HepG2 (cell line): ENCODE measurements around the gene SCYGR6. TPM values are rescaled to one million over a fixed set of nuclear protein-coding genes. Genes with fewer than 3 reads are reported as not detected.

Source experiments
- ASH2L ChIP-seq: fragments of 300-600, 200-600 bp; sonication (generic); IDR thresholded peaks from 2 replicates; pipeline ENCODE4 v1.7.0; 2017; ENCODE audit warnings: low read depth, mild to moderate bottlenecking, moderate library complexity, mixed read lengths, low read length; ENCODE audit not compliant: insufficient read length
- ATRX ChIP-seq: sonication (generic); formaldehyde crosslinking; IDR thresholded peaks from 2 replicates; pipeline ENCODE4 v1.4.0; 2020; ENCODE audit warnings: missing genetic modification reagents, borderline replicate concordance
- CREB1 ChIP-seq, 2 experiments: fragments of 450-650 bp in 1 of 2; IDR thresholded peaks; 2 replicates each; pipeline ENCODE4 v1.6.1; 2016 to 2017; ENCODE audit warnings: control low read depth in 1 of 2, mild to moderate bottlenecking in 1 of 2, missing compliant biosample characterization in 1 of 2, missing genetic modification characterization in 1 of 2
- E2F1 ChIP-seq: sonication (generic); formaldehyde crosslinking; IDR thresholded peaks from 2 replicates; pipeline ENCODE4 v1.5.0; 2020; ENCODE audit warnings: missing genetic modification reagents
- GLI4 ChIP-seq: sonication (generic); formaldehyde crosslinking; IDR thresholded peaks from 2 replicates; pipeline ENCODE4 v1.5.1; 2020; ENCODE audit warnings: missing genetic modification reagents, mild to moderate bottlenecking, moderate library complexity, borderline replicate concordance
- HNF4A ChIP-seq: sonication (generic); formaldehyde crosslinking; IDR thresholded peaks from 2 replicates; pipeline ENCODE4 v1.4.0; 2020; ENCODE audit warnings: missing genetic modification reagents
- LBX2 ChIP-seq: sonication (generic); formaldehyde crosslinking; IDR thresholded peaks from 2 replicates; pipeline ENCODE4 v1.5.0; 2020; ENCODE audit warnings: missing genetic modification reagents, mild to moderate bottlenecking, borderline replicate concordance
- MED1 ChIP-seq: sonication (generic); formaldehyde crosslinking; IDR thresholded peaks from 2 replicates; pipeline ENCODE4 v1.4.0; 2020; ENCODE audit warnings: missing genetic modification reagents
- MLXIP ChIP-seq: sonication (generic); formaldehyde crosslinking; IDR thresholded peaks from 2 replicates; pipeline ENCODE4 v1.9.0; 2021; ENCODE audit warnings: missing genetic modification reagents, borderline replicate concordance
- NR1H2 ChIP-seq: sonication (generic); formaldehyde crosslinking; IDR thresholded peaks from 2 replicates; pipeline ENCODE4 v1.8.1; 2022; ENCODE audit warnings: low read depth, missing genetic modification reagents, borderline replicate concordance
- RFX5 ChIP-seq: IDR thresholded peaks from 2 replicates; pipeline ENCODE4 v1.6.1; 2011; ENCODE audit warnings: low read depth, low read length, improper control_type of control experiment
- SIN3A ChIP-seq: IDR thresholded peaks from 2 replicates; pipeline ENCODE4 v1.6.1; 2011; ENCODE audit warnings: low read depth, mild to moderate bottlenecking, control low read depth, low read length, borderline replicate concordance
- SNAPC2 ChIP-seq: sonication (generic); formaldehyde crosslinking; IDR thresholded peaks from 2 replicates; pipeline ENCODE4 v1.8.1; 2022; ENCODE audit warnings: mild to moderate bottlenecking, missing genetic modification reagents
- TFE3 ChIP-seq: IDR thresholded peaks from 2 replicates; pipeline ENCODE4 v1.6.1; 2016
- ZC3H4 ChIP-seq: sonication (generic); formaldehyde crosslinking; IDR thresholded peaks from 2 replicates; pipeline ENCODE4 v1.4.0; 2020; ENCODE audit warnings: missing genetic modification reagents, borderline replicate concordance
- ZKSCAN5 ChIP-seq: sonication (generic); formaldehyde crosslinking; IDR thresholded peaks from 2 replicates; pipeline ENCODE4 v1.5.1; 2020; ENCODE audit warnings: mild to moderate bottlenecking, missing genetic modification reagents
- ZNF33B ChIP-seq: sonication (generic); formaldehyde crosslinking; IDR thresholded peaks from 2 replicates; pipeline ENCODE4 v1.5.1; 2020; ENCODE audit warnings: mild to moderate bottlenecking, missing genetic modification reagents
- ZNF510 ChIP-seq: sonication (generic); formaldehyde crosslinking; IDR thresholded peaks from 2 replicates; pipeline ENCODE4 v1.4.0; 2020; ENCODE audit warnings: low read depth, mild to moderate bottlenecking, missing genetic modification reagents
- ZNF609 ChIP-seq: sonication (generic); formaldehyde crosslinking; IDR thresholded peaks from 2 replicates; pipeline ENCODE4 v1.4.0; 2020; ENCODE audit warnings: mild to moderate bottlenecking, missing genetic modification reagents, borderline replicate concordance
- polyA plus RNA-seq, 8 experiments: library from polyadenylated mRNA; depleted of rRNA in 3 of 8; stranded (reverse) in 7 of 8; unstranded in 1 of 8; fragments of >200 nt; fragmentation: Illumina TruSeq in 4 of 8; extraction: Trizol in 4 of 8; gene quantifications; 2 replicates each; pipeline versions ENCODE4 v1.2.1 to v1.2.3, GENCODE V29; 2011 to 2016; ENCODE audit warnings: low read depth in 4 of 8, missing spikeins in 1 of 8, mixed read lengths in 1 of 8; ENCODE audit not compliant: insufficient read depth in 1 of 8
- total RNA-seq, 5 experiments: library from RNA; depleted of rRNA; stranded (reverse); fragments of >200 nt; fragmentation: Illumina TruSeq; extraction: Trizol; gene quantifications; 2 replicates each; pipeline ENCODE4 v1.2.3, GENCODE V29; 2016; ENCODE audit warnings: low read depth in 1 of 5

Gene SCYGR6
- total and polyA plus RNA-seq, 2 of the 13 experiments (the other 11 are each of a cell fraction or from before 2014, with no cell fraction given): not detected

- TF ChIP-seq ZNF609: peak; percentile 66; the same call in 1 of the 2 replicates
- no peak for TF ChIP-seq NR1H2 (CRISPR knock-in tag)
- TF ChIP-seq ZNF33B (CRISPR knock-in tag): no peak
- TF ChIP-seq CREB1 (IDR thresholded peaks at IDR 0.05): no peak
- peak; percentile 13; the same call in 1 of the 2 replicates for TF ChIP-seq CREB1 (CRISPR knock-in tag; IDR thresholded peaks at IDR 0.05)
- no peak for TF ChIP-seq LBX2 (CRISPR knock-in tag)
- peak; percentile 96 for TF ChIP-seq ZKSCAN5
- no peak for TF ChIP-seq ATRX (CRISPR knock-in tag)
- no peak for TF ChIP-seq ZC3H4
- no peak for TF ChIP-seq SIN3A
- TF ChIP-seq MLXIP: no peak
- TF ChIP-seq MED1 (CRISPR knock-in tag): peak; percentile 43; the same call in 1 of the 2 replicates
- TF ChIP-seq ZNF510 (CRISPR knock-in tag): no peak
- no peak for TF ChIP-seq GLI4 (CRISPR knock-in tag)
- no peak for TF ChIP-seq TFE3 (CRISPR knock-in tag)
- TF ChIP-seq RFX5: no peak
- TF ChIP-seq E2F1 (CRISPR knock-in tag): no peak
- peak; percentile 34 for TF ChIP-seq ASH2L
- TF ChIP-seq HNF4A: peak; percentile 99
- no peak for TF ChIP-seq SNAPC2 (CRISPR knock-in tag)
Measured at GRCh38 chr2:227706859-227707258, 17.7 kb downstream of the SCYGR6 start (continued).
